Colonic mucosa (tissue), 4 donors: ENCODE results near the gene FAM98B. TPM values are rescaled to one million over a fixed set of nuclear protein-coding genes. Genes with fewer than 3 reads are reported as not detected.

Experiments used
- DNase-seq: peaks from one replicate; pipeline ENCODE4 v3.0.0-alpha.2; 2020
- H3K27ac ChIP-seq: fragments of 200-600 bp; one replicate; pipeline ENCODE4 v1.8.0; 2021
- H3K27me3 ChIP-seq: fragments of 200-600 bp; one replicate; pipeline ENCODE4 v1.8.0; 2021
- H3K36me3 ChIP-seq: fragments of 200-600 bp; one replicate; pipeline ENCODE4 v1.8.0; 2021
- H3K4me1 ChIP-seq: fragments of 200-600 bp; one replicate; pipeline ENCODE4 v1.8.0; 2021; ENCODE audit warnings: mild to moderate bottlenecking
- H3K4me3 ChIP-seq: fragments of 200-600 bp; one replicate; pipeline ENCODE4 v1.8.0; 2021
- H3K9ac ChIP-seq, 2 donors: one replicate each; pipeline ENCODE4 v1.7.0; 2013; ENCODE audit warnings: control low read depth in 2 of 2, low read depth in 2 of 2, low read length in 2 of 2
- H3K9me3 ChIP-seq: fragments of 200-600 bp; one replicate; pipeline ENCODE4 v1.8.0; 2021
- CTCF ChIP-seq: fragments of 200-600 bp; IDR thresholded peaks from one replicate; pipeline ENCODE4 v1.8.0; 2022; ENCODE audit warnings: antibody characterized with exemption, mild to moderate bottlenecking
- intact Hi-C: fragments of 100-400 bp; cut with DNase I; formaldehyde crosslinking; loops from one replicate; pipeline ENCODE4 v1.14.1; 2022
- total RNA-seq, 2 donors: library from RNA; stranded (reverse); fragmentation: NEBNext Ultra II Directional in 1 of 2; extraction: Animal tissue kit (Norgen Biotek cat#: 25700) in 1 of 2; gene quantifications; one replicate each; pipeline ENCODE4 v1.2.1, GENCODE V29; 2021
- donor health status: healthy.
- donor health status: DM: no; HTN: no; CAD: no.
- donor health status: DM: no; HTN: no; CAD: no.

The FAM98B gene
- total RNA-seq: 10 to 100 TPM; 20.0 to 20.9 TPM

GRCh38 chr15:38453971-38454695 is at the start of gene FAM98B:
Gene FAM98B, plus strand, starts transcription at chr15:38454127. Its CDS starts 35 bp downstream, at chr15:38454162.
- peak; percentile 92 for DNase-seq
- intact Hi-C loops: no loop called here

GRCh38 chr15:38406436-38406835 is 47.5 kb upstream of the FAM98B start:
- no peaks in the 10 kb centered on the region for H3K36me3 ChIP-seq
- H3K9ac ChIP-seq: no peak overlapping the region
- H3K4me3 ChIP-seq: no peak overlapping the region
- no peak for DNase-seq
- H3K27me3 ChIP-seq: no peaks in the 10 kb centered on the region
- intact Hi-C loops: no loop called here
- TF ChIP-seq CTCF: no peak
- H3K27ac ChIP-seq: no peak overlapping the region
- H3K4me1 ChIP-seq: no peaks in the 10 kb centered on the region
- no peaks in the 10 kb centered on the region for H3K9me3 ChIP-seq

More at GRCh38 chr15:38453971-38454695, at the start of gene FAM98B:
- TF ChIP-seq CTCF: no peak
- no peaks in the 10 kb centered on the region for H3K27me3 ChIP-seq
- peaks cover 7% of the 10 kb centered on the region for H3K4me1 ChIP-seq
- peak within 1 kb of the TSS; percentile 78 for H3K4me3 ChIP-seq
- H3K9me3 ChIP-seq: no peaks in the 10 kb centered on the region
- peak within 1 kb of the TSS; percentile 86 for H3K27ac ChIP-seq
- peak within 1 kb of the TSS; percentile 82 to 86 for H3K9ac ChIP-seq
- no peaks in the 10 kb centered on the region for H3K36me3 ChIP-seq

- TF ChIP-seq CTCF: no peak
- no peak overlapping the region for H3K27ac ChIP-seq
- intact Hi-C loops: no loop called here
- H3K4me3 ChIP-seq: no peak overlapping the region
- H3K27me3 ChIP-seq: no peaks in the 10 kb centered on the region
- H3K9ac ChIP-seq: no peak overlapping the region
- H3K9me3 ChIP-seq: no peaks in the 10 kb centered on the region
- H3K4me1 ChIP-seq: no peaks in the 10 kb centered on the region
- H3K36me3 ChIP-seq: no peaks in the 10 kb centered on the region
- no peak for DNase-seq
These were observed 45.4 kb upstream of the FAM98B start for GRCh38 chr15:38408576-38408975.

- DNase-seq: no peak
- Histone ChIP-seq H3K36me3 (no peaks in the 10 kb centered on the region), H3K27me3 (no peaks in the 10 kb centered on the region), H3K9me3 (no peaks in the 10 kb centered on the region), H3K4me3 (no peak overlapping the region), H3K4me1 (no peaks in the 10 kb centered on the region), H3K27ac (no peak overlapping the region), H3K9ac (no peak overlapping the region)
- intact Hi-C loops: no loop called here
- TF ChIP-seq CTCF: no peak
These were observed 42.0 kb upstream of the FAM98B start for GRCh38 chr15:38411902-38412301.

GRCh38 chr15:38412466-38412865 is 41.5 kb upstream of the FAM98B start:
- no peak for TF ChIP-seq CTCF
- Histone ChIP-seq H3K27me3 (no peaks in the 10 kb centered on the region), H3K9ac (no peak overlapping the region), H3K27ac (no peak overlapping the region), H3K36me3 (no peaks in the 10 kb centered on the region), H3K4me1 (no peaks in the 10 kb centered on the region), H3K9me3 (no peaks in the 10 kb centered on the region), H3K4me3 (no peak overlapping the region)
- intact Hi-C loops: no loop called here
- DNase-seq: no peak
